SU-DHL-6 (cell line): ENCODE data around the gene ZNF789.

Source experiments
- H2AFZ ChIP-seq: fragments of 200-600 bp; sonication (generic); 2 replicates; pipeline ENCODE4 v1.6.1; 2014; ENCODE audit warnings: low read depth, mild to moderate bottlenecking, moderate library complexity, mixed read lengths, antibody characterized with exemption, low read length; ENCODE audit not compliant: severe bottlenecking
- H3F3A ChIP-seq: fragments of 200-600 bp; shearing (Covaris generic); 2 replicates; pipeline ENCODE4 v1.6.0; 2016; ENCODE audit warnings: antibody characterized with exemption, mild to moderate bottlenecking; ENCODE audit not compliant: insufficient read depth
- H3K27ac ChIP-seq: fragments of 200-600 bp; sonication (generic); 2 replicates; pipeline ENCODE4 v1.5.1; 2016; ENCODE audit warnings: low read depth, mild to moderate bottlenecking, low read length, moderate library complexity, mixed read lengths
- H3K27me3 ChIP-seq: fragments of 200-600 bp; sonication (generic), shearing (Covaris generic); 2 replicates; pipeline ENCODE4 v1.6.0; 2014; ENCODE audit warnings: mild to moderate bottlenecking, low read length
- H3K36me3 ChIP-seq: fragments of 200-600 bp; sonication (generic); 2 replicates; pipeline ENCODE4 v1.6.1; 2014; ENCODE audit warnings: mild to moderate bottlenecking, low read length, mixed read lengths
- H3K4me2 ChIP-seq: fragments of 300-600, 200-600 bp; shearing (Covaris generic), sonication (generic); 2 replicates; pipeline ENCODE4 v1.6.0; 2014; ENCODE audit warnings: low read length, low read depth, mild to moderate bottlenecking; ENCODE audit not compliant: poor library complexity, severe bottlenecking
- H3K4me3 ChIP-seq: fragments of 200-600 bp; sonication (generic); 2 replicates; pipeline ENCODE4 v1.5.1; 2014; ENCODE audit warnings: antibody characterized with exemption, low read length, mild to moderate bottlenecking, mixed read lengths; ENCODE audit not compliant: insufficient read depth, poor library complexity, severe bottlenecking
- H3K79me2 ChIP-seq: fragments of 200-600 bp; sonication (generic); 2 replicates; pipeline ENCODE4 v1.6.1; 2014; ENCODE audit warnings: mild to moderate bottlenecking, low read length, moderate library complexity; ENCODE audit not compliant: insufficient read depth
- H3K9ac ChIP-seq: fragments of 200-600 bp; sonication (generic); 2 replicates; pipeline ENCODE4 v1.7.0; 2014; ENCODE audit warnings: mild to moderate bottlenecking, low read length
- H3K9me2 ChIP-seq: fragments of 200-600 bp; sonication (generic); replicated peaks from 2 replicates; pipeline ENCODE4 v1.6.1; 2014; ENCODE audit warnings: low read length; ENCODE audit not compliant: insufficient read depth
- H3K9me3 ChIP-seq: fragments of 200-600 bp; sonication (generic); 2 replicates; pipeline ENCODE4 v1.6.1; 2014; ENCODE audit warnings: low read length, mixed read lengths; ENCODE audit not compliant: insufficient read depth
- H4K20me1 ChIP-seq: fragments of 200-600 bp; sonication (generic); 2 replicates; pipeline ENCODE4 v1.6.1; 2014; ENCODE audit warnings: low read depth, mild to moderate bottlenecking, antibody characterized with exemption, low read length, moderate library complexity, mixed read lengths
- CTCF ChIP-seq: fragments of 200-600 bp; sonication (generic); IDR thresholded peaks from one replicate; pipeline ENCODE4 v1.5.1; 2017; ENCODE audit warnings: antibody characterized with exemption, mild to moderate bottlenecking, low read length, moderate library complexity; ENCODE audit not compliant: insufficient read depth, poor library complexity, severe bottlenecking
- EZH2phosphoT487 ChIP-seq: fragments of 200-600 bp; sonication (generic), shearing (Covaris generic); conservative IDR thresholded peaks from 2 replicates; pipeline ENCODE4 v1.6.1; 2018; ENCODE audit warnings: mild to moderate bottlenecking, antibody characterized with exemption, low read length, moderate library complexity, mixed read lengths

ZNF789 gene

DNA sequence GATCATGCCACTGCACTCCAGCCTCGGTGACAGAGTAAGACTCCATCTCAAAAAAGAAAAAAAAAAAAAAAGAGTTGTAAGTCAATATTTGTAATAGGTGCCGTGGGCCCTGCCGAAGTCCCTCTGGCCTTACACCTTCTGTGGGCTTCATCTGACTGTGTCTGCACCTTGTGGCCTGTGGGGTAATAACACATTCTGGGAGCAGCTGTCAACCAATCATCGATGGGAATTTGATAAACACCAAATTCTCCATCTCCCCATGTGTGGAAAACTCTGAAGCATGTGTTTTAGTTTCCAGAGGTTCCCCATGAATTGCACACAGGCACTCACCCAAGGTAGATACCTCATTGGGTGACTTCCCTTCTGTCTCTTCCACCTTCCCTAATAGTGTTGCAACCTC is 16.5 kb downstream of the ZNF789 start:
- H3K36me3 ChIP-seq = peaks cover 13% of the 10 kb centered on the region
- H2AFZ ChIP-seq = no peak overlapping the region
- H4K20me1 ChIP-seq = no peaks in the 10 kb centered on the region
- no peaks in the 10 kb centered on the region for H3K27me3 ChIP-seq
- no peak overlapping the region for H3K9ac ChIP-seq
- peaks cover 6% of the 10 kb centered on the region; the same call in 1 of the 2 replicates for H3K9me3 ChIP-seq
- no peak overlapping the region for H3K27ac ChIP-seq
- no peaks in the 10 kb centered on the region for H3K9me2 ChIP-seq
- no peak for TF ChIP-seq EZH2phosphoT487
- H3K4me2 ChIP-seq = no peak overlapping the region
- H3K79me2 ChIP-seq = peaks cover 7% of the 10 kb centered on the region; the same call in 1 of the 2 replicates
- H3F3A ChIP-seq = peaks cover 13% of the 10 kb centered on the region
- H3K4me3 ChIP-seq = no peak overlapping the region

DNA sequence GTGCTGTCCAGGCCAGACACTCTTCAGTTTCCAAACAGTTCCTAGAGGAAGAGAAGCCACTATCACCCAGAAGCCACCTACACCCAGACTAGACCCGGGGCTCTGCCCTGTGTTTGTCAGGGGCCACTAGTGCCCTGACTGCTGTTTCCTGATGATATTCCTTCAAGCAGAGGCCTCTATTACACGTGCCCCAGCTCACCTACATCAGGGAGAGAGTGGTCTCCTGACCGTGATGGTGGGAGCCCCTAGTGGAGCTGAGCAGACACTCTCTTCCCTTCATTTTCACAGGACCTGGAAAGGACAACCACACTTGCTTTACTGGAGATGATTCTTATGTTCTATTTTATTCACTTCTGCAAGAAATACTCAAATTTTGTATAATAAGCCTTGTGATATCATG is 18.2 kb downstream of the ZNF789 start:
- no peak overlapping the region for H3K27ac ChIP-seq
- H3K27me3 ChIP-seq = no peaks in the 10 kb centered on the region

GRCh38 chr7:99493823-99494222 is 21.1 kb downstream of the ZNF789 start:
- H3K27ac ChIP-seq = no peak overlapping the region
- no peak overlapping the region for H3K4me3 ChIP-seq
- H2AFZ ChIP-seq = no peak overlapping the region
- H3K4me2 ChIP-seq = no peak overlapping the region
- peaks cover 21% of the 10 kb centered on the region for H3K36me3 ChIP-seq
- peaks cover 53% of the 10 kb centered on the region for H3K79me2 ChIP-seq
- no peak overlapping the region for H3K9ac ChIP-seq
- H3K27me3 ChIP-seq = no peaks in the 10 kb centered on the region
- TF ChIP-seq EZH2phosphoT487 (no peak), CTCF (no peak)
- H4K20me1 ChIP-seq = peaks cover 6% of the 10 kb centered on the region; the same call in 1 of the 2 replicates
- no peaks in the 10 kb centered on the region for H3K9me2 ChIP-seq
- H3K9me3 ChIP-seq = peaks cover 9% of the 10 kb centered on the region; the same call in 1 of the 2 replicates
- peaks cover 20% of the 10 kb centered on the region for H3F3A ChIP-seq

More for the DNA sequence above, 18.2 kb downstream of the ZNF789 start:
- Histone ChIP-seq H2AFZ (no peak overlapping the region), H3F3A (peaks cover 13% of the 10 kb centered on the region), H3K36me3 (peaks cover 21% of the 10 kb centered on the region), H4K20me1 (no peaks in the 10 kb centered on the region), H3K9me3 (peaks cover 9% of the 10 kb centered on the region; the same call in 1 of the 2 replicates), H3K9me2 (no peaks in the 10 kb centered on the region), H3K79me2 (peaks cover 24% of the 10 kb centered on the region), H3K4me3 (no peak overlapping the region), H3K4me2 (no peak overlapping the region), H3K9ac (no peak overlapping the region)
- no peak for TF ChIP-seq CTCF
- no peak for TF ChIP-seq EZH2phosphoT487

DNA sequence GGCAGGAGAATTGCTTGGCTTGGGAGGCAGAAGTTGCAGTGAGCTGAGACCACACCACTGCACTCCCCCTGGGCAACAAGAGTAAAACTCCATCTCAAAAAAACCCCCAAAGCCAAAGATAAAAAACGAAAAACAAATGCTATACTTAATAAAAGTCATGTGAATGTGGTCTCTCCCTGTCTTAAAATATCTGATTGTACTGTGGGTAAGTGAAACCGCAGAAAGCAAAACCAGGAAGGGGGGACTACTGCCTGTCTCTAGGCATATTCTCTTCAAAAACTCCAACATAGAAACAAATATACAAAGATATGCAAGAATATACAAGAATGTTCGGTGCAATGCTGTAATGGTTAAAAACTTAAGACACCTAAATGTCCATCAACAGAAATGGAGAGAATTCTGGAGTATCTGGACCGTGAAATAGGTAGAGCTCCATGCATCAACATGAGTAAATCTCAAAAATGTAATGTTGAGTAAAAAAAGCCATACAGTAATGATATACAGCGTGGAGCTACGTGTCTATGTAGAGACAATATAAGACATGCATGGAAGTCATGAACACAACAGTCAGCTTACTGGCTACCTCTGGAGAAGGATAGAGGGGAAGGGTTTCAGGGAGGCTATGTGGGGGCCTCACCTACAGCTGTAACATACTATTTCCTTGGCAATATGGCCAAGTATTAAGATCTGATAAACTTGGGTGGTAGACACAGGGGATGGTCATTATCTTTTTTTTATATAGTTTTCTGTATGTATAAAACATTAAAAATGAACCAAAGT is 25.3 kb downstream of the ZNF789 start:
- Histone ChIP-seq H4K20me1 (peaks cover 6% of the 10 kb centered on the region; the same call in 1 of the 2 replicates), H2AFZ (no peak overlapping the region), H3K9ac (peak overlapping the region; percentile 77), H3K79me2 (peaks cover 74% of the 10 kb centered on the region), H3K36me3 (peaks cover 18% of the 10 kb centered on the region), H3K27ac (peak overlapping the region; percentile 59), H3F3A (peaks cover 26% of the 10 kb centered on the region), H3K9me3 (peaks cover 9% of the 10 kb centered on the region; the same call in 1 of the 2 replicates), H3K27me3 (no peaks in the 10 kb centered on the region), H3K9me2 (no peaks in the 10 kb centered on the region), H3K4me2 (peak overlapping the region; percentile 89), H3K4me3 (peak overlapping the region; percentile 82)
- TF ChIP-seq CTCF (no peak), EZH2phosphoT487 (no peak)
